Osteoblast (primary cell): Measurements from ENCODE around the gene ZBTB7C. TPM values are rescaled to one million over a fixed set of nuclear protein-coding genes. Genes with fewer than 3 reads are reported as not detected.

Experiments
- DNase-seq: peaks from one replicate; pipeline ENCODE4 v3.0.0; 2011; ENCODE audit warnings: low spot score, mixed read lengths; ENCODE audit not compliant: insufficient read length; ENCODE audit errors: missing footprints
- H2AFZ ChIP-seq: 2 replicates; pipeline ENCODE4 v1.6.0; 2011; ENCODE audit warnings: mild to moderate bottlenecking, low read length
- H3K27ac ChIP-seq: 2 replicates; pipeline ENCODE4 v1.5.1; 2011; ENCODE audit warnings: mild to moderate bottlenecking, low read depth, low read length, moderate library complexity
- H3K27me3 ChIP-seq: 2 replicates; pipeline ENCODE4 v1.6.0; 2012; ENCODE audit warnings: mild to moderate bottlenecking, control low read depth, inconsistent platforms, low read length, moderate library complexity; ENCODE audit not compliant: insufficient read depth
- H3K36me3 ChIP-seq: 2 replicates; pipeline ENCODE4 v1.5.1; 2011; ENCODE audit warnings: mild to moderate bottlenecking, low read length, control low read depth, moderate library complexity; ENCODE audit not compliant: insufficient read depth
- H3K4me1 ChIP-seq: 2 replicates; pipeline ENCODE4 v1.5.1; 2011; ENCODE audit warnings: mild to moderate bottlenecking, low read length, control low read depth, moderate library complexity; ENCODE audit not compliant: insufficient read depth
- H3K4me2 ChIP-seq: 2 replicates; pipeline ENCODE4 v1.6.0; 2011; ENCODE audit warnings: mild to moderate bottlenecking, low read length; ENCODE audit not compliant: insufficient read depth
- H3K4me3 ChIP-seq: fragments of 200-600 bp; sonication (generic); 3 replicates; pipeline ENCODE4 v1.5.1; 2012; ENCODE audit warnings: mild to moderate bottlenecking, low read length, inconsistent platforms; ENCODE audit not compliant: insufficient read depth
- H3K79me2 ChIP-seq: 2 replicates; pipeline ENCODE4 v1.6.0; 2012; ENCODE audit warnings: mild to moderate bottlenecking, low read length, control low read depth, inconsistent platforms; ENCODE audit not compliant: insufficient read depth
- H3K9me3 ChIP-seq: 2 replicates; pipeline ENCODE4 v1.5.1; 2011; ENCODE audit warnings: low read depth, low read length, control low read depth
- H4K20me1 ChIP-seq: 2 replicates; pipeline ENCODE4 v1.6.0; 2012; ENCODE audit warnings: mild to moderate bottlenecking, low read length, control low read depth; ENCODE audit not compliant: insufficient read depth
- CTCF ChIP-seq: IDR thresholded peaks from 2 replicates; pipeline ENCODE4 v1.5.1; 2011; ENCODE audit warnings: mild to moderate bottlenecking, low read depth, low read length, moderate library complexity; ENCODE audit errors: extremely low read depth
- total RNA-seq: library from RNA; depleted of rRNA; stranded (reverse); fragments of >200 nt; gene quantifications from 2 replicates; pipeline ENCODE4 v1.2.3, GENCODE V29; 2012

Gene ZBTB7C
- total RNA-seq, 1 donor, result 0.36 TPM

- H2AFZ ChIP-seq, result no peak overlapping the region
- no peaks in the 10 kb centered on the region for H3K4me1 ChIP-seq
- no peaks in the 10 kb centered on the region for H4K20me1 ChIP-seq
- no peaks in the 10 kb centered on the region for H3K79me2 ChIP-seq
- peaks cover 4% of the 10 kb centered on the region for H3K9me3 ChIP-seq
- no peak overlapping the region for H3K4me2 ChIP-seq
- no peak overlapping the region for H3K27ac ChIP-seq
- H3K4me3 ChIP-seq, result no peak overlapping the region
- no peak for TF ChIP-seq CTCF
- peaks cover 10% of the 10 kb centered on the region for H3K27me3 ChIP-seq
- H3K36me3 ChIP-seq, result no peaks in the 10 kb centered on the region
- no peak for DNase-seq
These were observed 416.2 kb downstream of the ZBTB7C start for GRCh38 chr18:47992976-47993375.

GRCh38 chr18:47992266-47992665, 416.9 kb downstream of the ZBTB7C start:
- Histone ChIP-seq H3K9me3 (peaks cover 2% of the 10 kb centered on the region), H3K79me2 (no peaks in the 10 kb centered on the region), H3K27ac (no peak overlapping the region), H3K4me2 (no peak overlapping the region), H3K27me3 (peaks cover 10% of the 10 kb centered on the region), H3K36me3 (no peaks in the 10 kb centered on the region), H3K4me3 (no peak overlapping the region), H3K4me1 (no peaks in the 10 kb centered on the region), H2AFZ (no peak overlapping the region), H4K20me1 (no peaks in the 10 kb centered on the region)
- no peak for TF ChIP-seq CTCF
- DNase-seq, result no peak

- no peaks in the 10 kb centered on the region for H3K9me3 ChIP-seq
- H3K36me3 ChIP-seq, result no peaks in the 10 kb centered on the region
- no peaks in the 10 kb centered on the region for H3K79me2 ChIP-seq
- TF ChIP-seq CTCF, result no peak
- H3K27ac ChIP-seq, result no peak overlapping the region
- no peak for DNase-seq
- no peaks in the 10 kb centered on the region for H3K4me1 ChIP-seq
- H3K4me3 ChIP-seq, result no peak overlapping the region
- H2AFZ ChIP-seq, result no peak overlapping the region
- H3K4me2 ChIP-seq, result no peak overlapping the region
- H3K27me3 ChIP-seq, result peaks cover 10% of the 10 kb centered on the region
- H4K20me1 ChIP-seq, result no peaks in the 10 kb centered on the region
These were observed 418.2 kb downstream of the ZBTB7C start for GRCh38 chr18:47990981-47991380.

GRCh38 chr18:47987388-47987699, 421.8 kb downstream of the ZBTB7C start:
- Histone ChIP-seq H3K27me3 (peaks cover 4% of the 10 kb centered on the region), H3K27ac (no peak overlapping the region), H2AFZ (no peak overlapping the region), H3K9me3 (no peaks in the 10 kb centered on the region), H3K4me3 (no peak overlapping the region), H3K36me3 (no peaks in the 10 kb centered on the region), H3K4me1 (no peaks in the 10 kb centered on the region), H3K4me2 (no peak overlapping the region), H4K20me1 (no peaks in the 10 kb centered on the region), H3K79me2 (no peaks in the 10 kb centered on the region)
- no peak for TF ChIP-seq CTCF
- DNase-seq, result no peak
